HepG2 (cell line): ENCODE measurements around the gene FXYD1. TPM values are rescaled to one million over a fixed set of nuclear protein-coding genes. Genes with fewer than 3 reads are reported as not detected.

Experiments used
- AKAP8 ChIP-seq: sonication (generic); formaldehyde crosslinking; IDR thresholded peaks from 2 replicates; pipeline ENCODE4 v1.5.1; 2020; ENCODE audit warnings: mild to moderate bottlenecking, missing genetic modification reagents
- BCL6 ChIP-seq: IDR thresholded peaks from 2 replicates; pipeline ENCODE4 v1.6.1; 2016; ENCODE audit warnings: missing genetic modification reagents, missing compliant biosample characterization
- CTCF ChIP-seq: sonication (generic); formaldehyde crosslinking; IDR thresholded peaks from 2 replicates; pipeline ENCODE4 v1.5.0; 2020; ENCODE audit warnings: mild to moderate bottlenecking, missing genetic modification reagents, moderate library complexity
- DMTF1 ChIP-seq: sonication (generic); formaldehyde crosslinking; IDR thresholded peaks from 2 replicates; pipeline ENCODE4 v1.4.0; 2020; ENCODE audit warnings: mild to moderate bottlenecking, missing genetic modification reagents
- FOXO4 ChIP-seq: sonication (generic); formaldehyde crosslinking; conservative IDR thresholded peaks from 2 replicates; pipeline ENCODE4 v1.8.1; 2023; ENCODE audit warnings: missing genetic modification reagents
- GABPB1 ChIP-seq: IDR thresholded peaks from 2 replicates; pipeline ENCODE4 v1.6.1; 2016; ENCODE audit warnings: mild to moderate bottlenecking, missing genetic modification reagents, moderate library complexity, missing compliant biosample characterization
- GZF1 ChIP-seq: sonication (generic); formaldehyde crosslinking; IDR thresholded peaks from 2 replicates; pipeline ENCODE4 v1.5.1; 2020; ENCODE audit warnings: mild to moderate bottlenecking, missing genetic modification reagents
- HNF1B ChIP-seq: sonication (generic); formaldehyde crosslinking; IDR thresholded peaks from 2 replicates; pipeline ENCODE4 v1.5.1; 2020; ENCODE audit warnings: mild to moderate bottlenecking, moderate library complexity, missing genetic modification reagents
- HOXA3 ChIP-seq: sonication (generic); formaldehyde crosslinking; IDR thresholded peaks from 2 replicates; pipeline ENCODE4 v1.5.0; 2020; ENCODE audit warnings: missing genetic modification reagents
- LCORL ChIP-seq, 2 experiments: fragments of 450-650 bp in 1 of 2; sonication (generic) in 1 of 2; formaldehyde crosslinking in 1 of 2; IDR thresholded peaks; 2 replicates each; pipeline versions ENCODE4 v1.5.0 to v1.6.1; 2017 to 2020; ENCODE audit warnings: antibody characterized with exemption in 1 of 2, missing genetic modification reagents in 1 of 2
- TFAP4 ChIP-seq: sonication (generic); IDR thresholded peaks from 2 replicates; pipeline ENCODE4 v1.6.1; 2016; ENCODE audit warnings: low read depth, borderline replicate concordance
- ZFX ChIP-seq: sonication (generic); formaldehyde crosslinking; IDR thresholded peaks from 2 replicates; pipeline ENCODE4 v1.4.0; 2020; ENCODE audit warnings: mild to moderate bottlenecking, low read depth, missing genetic modification reagents, moderate library complexity
- ZNF280B ChIP-seq: sonication (generic); formaldehyde crosslinking; IDR thresholded peaks from 2 replicates; pipeline ENCODE4 v1.5.0; 2020; ENCODE audit warnings: missing genetic modification reagents, mild to moderate bottlenecking, borderline replicate concordance
- ZNF496 ChIP-seq: sonication (generic); formaldehyde crosslinking; IDR thresholded peaks from 2 replicates; pipeline ENCODE4 v1.8.1; 2023; ENCODE audit warnings: mild to moderate bottlenecking, moderate library complexity, missing genetic modification reagents; ENCODE audit not compliant: insufficient replicate concordance
- ZNF614 ChIP-seq: IDR thresholded peaks from 2 replicates; pipeline ENCODE4 v1.6.1; 2018; ENCODE audit warnings: missing biosample characterization, missing genetic modification reagents, inconsistent platforms, borderline replicate concordance
- ZNF879 ChIP-seq: sonication (generic); formaldehyde crosslinking; IDR thresholded peaks from 2 replicates; pipeline ENCODE4 v1.8.1; 2023; ENCODE audit warnings: missing genetic modification reagents
- polyA plus RNA-seq, 8 experiments: library from polyadenylated mRNA; depleted of rRNA in 3 of 8; stranded (reverse) in 7 of 8; unstranded in 1 of 8; fragments of >200 nt; fragmentation: Illumina TruSeq in 4 of 8; extraction: Trizol in 4 of 8; gene quantifications; 2 replicates each; pipeline versions ENCODE4 v1.2.1 to v1.2.3, GENCODE V29; 2011 to 2016; ENCODE audit warnings: low read depth in 4 of 8, missing spikeins in 1 of 8, mixed read lengths in 1 of 8; ENCODE audit not compliant: insufficient read depth in 1 of 8
- total RNA-seq, 5 experiments: library from RNA; depleted of rRNA; stranded (reverse); fragments of >200 nt; fragmentation: Illumina TruSeq; extraction: Trizol; gene quantifications; 2 replicates each; pipeline ENCODE4 v1.2.3, GENCODE V29; 2016; ENCODE audit warnings: low read depth in 1 of 5

FXYD1 gene
- total and polyA plus RNA-seq, 2 of the 13 experiments (the other 11 are each of a cell fraction or from before 2014, with no cell fraction given): 31.2 TPM; not detected in 1

GRCh38 chr19:35100588-35101533 is 37.8 kb upstream of the FXYD1 start (continued):
- TF ChIP-seq AKAP8 (CRISPR knock-in tag): no peak
- peak; percentile 15; the same call in 1 of the 2 replicates for TF ChIP-seq CTCF
- TF ChIP-seq FOXO4: no peak
- peak; percentile 46; the same call in 1 of the 2 replicates for TF ChIP-seq TFAP4
- peak; percentile 99 for TF ChIP-seq GZF1 (CRISPR knock-in tag)
- no peak for TF ChIP-seq ZNF614 (CRISPR knock-in tag)
- peak; percentile 54; the same call in 1 of the 2 replicates for TF ChIP-seq HNF1B (CRISPR knock-in tag)
- no peak for TF ChIP-seq DMTF1
- no peak for TF ChIP-seq LCORL (IDR thresholded peaks at IDR 0.05)
- 0 out of 2 replicates have a peak, but pooled peaks have one; percentile 23 for TF ChIP-seq LCORL (CRISPR knock-in tag; IDR thresholded peaks at IDR 0.05)
- no peak for TF ChIP-seq GABPB1 (CRISPR knock-in tag)
- peak; percentile 51; the same call in 1 of the 2 replicates for TF ChIP-seq ZFX
- TF ChIP-seq ZNF496 (CRISPR knock-in tag): no peak
- no peak for TF ChIP-seq ZNF879
- TF ChIP-seq ZNF280B (CRISPR knock-in tag): peak; percentile 53; the same call in 1 of the 2 replicates
- peak; percentile 47 for TF ChIP-seq BCL6 (CRISPR knock-in tag)
- TF ChIP-seq HOXA3 (CRISPR knock-in tag): no peak
